Suprapubic skin (tissue), 4 donors: ENCODE measurements around the gene SYT2. TPM values are rescaled to one million over a fixed set of nuclear protein-coding genes. Genes with fewer than 3 reads are reported as not detected.

Source experiments
- DNase-seq, 2 donors: peaks; one replicate each; pipeline ENCODE4 v3.0.0-alpha.2; 2019; ENCODE audit warnings: low spot score in 2 of 2
- H3K27ac ChIP-seq: fragments of 200-600 bp; sonication (generic); one replicate; pipeline ENCODE4 v1.5.1; 2019
- H3K27me3 ChIP-seq: fragments of 200-600 bp; sonication (generic); one replicate; pipeline ENCODE4 v1.5.1; 2019
- H3K36me3 ChIP-seq: fragments of 200-600 bp; sonication (generic); one replicate; pipeline ENCODE4 v1.5.1; 2019
- H3K4me1 ChIP-seq: fragments of 200-600 bp; sonication (generic); one replicate; pipeline ENCODE4 v1.5.1; 2019
- H3K4me3 ChIP-seq: fragments of 200-600 bp; sonication (generic); one replicate; pipeline ENCODE4 v1.5.1; 2019; ENCODE audit warnings: mild to moderate bottlenecking
- H3K9me3 ChIP-seq: fragments of 200-600 bp; sonication (generic); one replicate; pipeline ENCODE4 v1.5.1; 2019
- CTCF ChIP-seq, 2 donors: fragments of 200-600 bp in 1 of 2; fragments of 450-650 bp in 1 of 2; sonication (generic) in 1 of 2; IDR thresholded peaks; one replicate each; pipeline ENCODE4 v1.5.1; 2016 to 2019; ENCODE audit warnings: antibody characterized with exemption in 2 of 2, mild to moderate bottlenecking in 1 of 2, moderate library complexity in 1 of 2
- EP300 ChIP-seq: sonication (generic); formaldehyde crosslinking; IDR thresholded peaks from one replicate; pipeline ENCODE4 v1.6.1; 2017; ENCODE audit warnings: antibody characterized with exemption
- POLR2A ChIP-seq, 2 donors: fragments of 450-650 bp; IDR thresholded peaks; one replicate each; pipeline ENCODE4 v1.6.1; 2017; ENCODE audit warnings: antibody characterized with exemption in 2 of 2, mild to moderate bottlenecking in 2 of 2, moderate library complexity in 2 of 2
- POLR2AphosphoS5 ChIP-seq, 3 donors: sonication (generic); formaldehyde crosslinking; IDR thresholded peaks; one replicate each; pipeline ENCODE4 v1.6.1; 2017; ENCODE audit warnings: antibody characterized with exemption in 3 of 3
- WGBS: methylation state at CpG from one replicate; pipeline ENCODE4 v1.1.5; 2018; 5-methylcytosine and 5-hydroxymethylcytosine counted together
- total RNA-seq, 4 donors: library from RNA; depleted of rRNA; stranded (reverse); fragments of >200 nt; gene quantifications; one replicate each; pipeline ENCODE4 v1.1.0, GENCODE V29; 2016

SYT2 gene
- total RNA-seq, 4 donors from 2014 or later: 0.11 TPM; not detected in 3

GRCh38 chr1:202568826-202569225 is 141.4 kb downstream of the SYT2 start:
- TF ChIP-seq POLR2A (IDR thresholded peaks at IDR 0.05): no peak
- no peak for TF ChIP-seq POLR2AphosphoS5 (IDR thresholded peaks at IDR 0.05)
- TF ChIP-seq EP300: no peak
- no peak for TF ChIP-seq CTCF (IDR thresholded peaks at IDR 0.05)
- Histone ChIP-seq H3K4me3 (no peak overlapping the region), H3K27ac (peak overlapping the region; percentile 41), H3K9me3 (no peaks in the 10 kb centered on the region), H3K27me3 (no peaks in the 10 kb centered on the region), H3K4me1 (peaks cover 54% of the 10 kb centered on the region), H3K36me3 (peaks cover 5% of the 10 kb centered on the region)
- DNase-seq: no peak
- WGBS: 74% methylated on average over 4 of the region's 4 CpGs

GRCh38 chr1:202568410-202568809 is 141.8 kb downstream of the SYT2 start:
- H3K4me1 ChIP-seq: peaks cover 52% of the 10 kb centered on the region
- H3K27ac ChIP-seq: peak overlapping the region; percentile 41
- H3K36me3 ChIP-seq: peaks cover 5% of the 10 kb centered on the region

DNA sequence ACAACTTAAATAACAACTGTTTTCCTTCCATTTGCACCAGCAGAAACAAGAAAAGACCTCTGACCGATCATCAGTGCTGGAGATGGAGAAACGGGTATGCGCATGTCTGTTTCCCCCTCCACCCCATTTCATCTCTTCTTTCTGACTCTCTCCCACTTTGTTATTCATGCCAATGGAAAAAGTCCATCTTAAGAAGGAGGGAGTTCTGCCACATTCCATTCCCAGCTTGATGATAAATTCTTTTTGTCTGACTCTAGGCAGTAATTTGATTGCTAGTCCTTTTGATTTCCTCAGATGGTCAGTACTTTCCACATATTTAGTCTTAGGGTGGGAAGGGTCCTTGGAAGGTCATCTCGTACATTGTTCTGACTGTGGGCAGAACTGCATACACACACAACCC is 142.5 kb downstream of the SYT2 start:
- 55% methylated on average over 4 of the region's 4 CpGs for WGBS
- Histone ChIP-seq H3K36me3 (peaks cover 5% of the 10 kb centered on the region), H3K9me3 (no peaks in the 10 kb centered on the region), H3K4me1 (peaks cover 55% of the 10 kb centered on the region), H3K27me3 (no peaks in the 10 kb centered on the region), H3K27ac (peak overlapping the region; percentile 41), H3K4me3 (no peak overlapping the region)
- no peak for TF ChIP-seq CTCF (IDR thresholded peaks at IDR 0.05)
- no peak for TF ChIP-seq EP300
- no peak for TF ChIP-seq POLR2A (IDR thresholded peaks at IDR 0.05)
- no peak for TF ChIP-seq POLR2AphosphoS5 (IDR thresholded peaks at IDR 0.05)
- DNase-seq: no peak

More at GRCh38 chr1:202568410-202568809, 141.8 kb downstream of the SYT2 start:
- TF ChIP-seq CTCF (IDR thresholded peaks at IDR 0.05) (no peak), EP300 (no peak)
- 48% methylated on average over 2 of the region's 2 CpGs for WGBS
- H3K4me3 ChIP-seq: no peak overlapping the region
- H3K27me3 ChIP-seq: no peaks in the 10 kb centered on the region
- no peaks in the 10 kb centered on the region for H3K9me3 ChIP-seq
- no peak for DNase-seq

GRCh38 chr1:202565890-202566602 is 144.2 kb downstream of the SYT2 start:
- Histone ChIP-seq H3K4me1 (peaks cover 66% of the 10 kb centered on the region), H3K4me3 (no peak overlapping the region), H3K36me3 (peaks cover 5% of the 10 kb centered on the region), H3K27ac (no peak overlapping the region), H3K27me3 (no peaks in the 10 kb centered on the region), H3K9me3 (no peaks in the 10 kb centered on the region)
- no peak for DNase-seq
- 71% methylated on average over 2 of the region's 2 CpGs for WGBS
- TF ChIP-seq POLR2AphosphoS5 (IDR thresholded peaks at IDR 0.05): no peak
- TF ChIP-seq POLR2A (IDR thresholded peaks at IDR 0.05): no peak
- TF ChIP-seq CTCF (IDR thresholded peaks at IDR 0.05): no peak
- TF ChIP-seq EP300: no peak

GRCh38 chr1:202564958-202565495 is 145.2 kb downstream of the SYT2 start:
- 67% methylated on average over 2 of the region's 2 CpGs for WGBS
- Histone ChIP-seq H3K36me3 (peaks cover 5% of the 10 kb centered on the region), H3K4me3 (no peak overlapping the region), H3K27ac (no peak overlapping the region), H3K4me1 (peaks cover 64% of the 10 kb centered on the region), H3K9me3 (no peaks in the 10 kb centered on the region), H3K27me3 (no peaks in the 10 kb centered on the region)
- no peak for TF ChIP-seq POLR2AphosphoS5 (IDR thresholded peaks at IDR 0.05)
- no peak for TF ChIP-seq POLR2A (IDR thresholded peaks at IDR 0.05)
- no peak for TF ChIP-seq CTCF (IDR thresholded peaks at IDR 0.05)
- TF ChIP-seq EP300: no peak
- no peak for DNase-seq
